GM12878 (cell line): ENCODE measurements around the gene PSMA1.

Source experiments
- BRCA1 ChIP-seq: IDR thresholded peaks from 2 replicates; pipeline ENCODE4 v1.6.1; 2011; ENCODE audit warnings: low read depth, low read length, improper control_type of control experiment
- EZH2 ChIP-seq: IDR thresholded peaks from 2 replicates; pipeline ENCODE4 v1.6.1; 2012; ENCODE audit warnings: low read depth, mild to moderate bottlenecking, control low read depth, inconsistent platforms, low read length, borderline replicate concordance; ENCODE audit not compliant: control insufficient read depth
- NR2C2 ChIP-seq: IDR thresholded peaks from 2 replicates; pipeline ENCODE4 v1.6.1; 2011; ENCODE audit warnings: borderline replicate concordance, low read depth; ENCODE audit not compliant: control insufficient read depth, insufficient read length
- SRF ChIP-seq, 2 experiments: IDR thresholded peaks; 2 replicates each; pipeline ENCODE4 v1.6.1; 2011; ENCODE audit warnings: low read depth in 2 of 2, low read length in 2 of 2, mild to moderate bottlenecking in 1 of 2, moderate library complexity in 1 of 2

GRCh38 chr11:14499560-14500180, 20.5 kb downstream of the PSMA1 start, which contains the start of gene COPB1:
- no peak for TF ChIP-seq SRF (IDR thresholded peaks at IDR 0.05; ENCODE audit: low read depth in 2 of 2, low read length in 2 of 2)
- no peak for TF ChIP-seq EZH2
- no peak for TF ChIP-seq NR2C2
- no peak for TF ChIP-seq BRCA1
